Liver (tissue), 9 donors: Measurements from ENCODE around the gene GSC. TPM values are rescaled to one million over a fixed set of nuclear protein-coding genes. Genes with fewer than 3 reads are reported as not detected.

ENCODE experiments used
- DNase-seq: peaks from one replicate; pipeline ENCODE4 v3.0.0-alpha.2; 2017; ENCODE audit warnings: low spot score
- H3K27ac ChIP-seq, 2 donors: one replicate each; pipeline ENCODE4 v1.7.0; 2013; ENCODE audit warnings: inconsistent platforms in 2 of 2, low read length in 2 of 2, control low read depth in 1 of 2, low read depth in 1 of 2, mild to moderate bottlenecking in 1 of 2
- H3K27me3 ChIP-seq, 4 donors: one replicate each; pipeline versions ENCODE4 v1.6.1 to v1.7.0; 2013; ENCODE audit warnings: low read length in 3 of 4, inconsistent platforms in 1 of 4, mild to moderate bottlenecking in 1 of 4, moderate library complexity in 1 of 4; ENCODE audit not compliant: control insufficient read depth in 4 of 4, insufficient read depth in 4 of 4
- H3K36me3 ChIP-seq, 4 donors: one replicate each; pipeline versions ENCODE4 v1.6.1 to v1.7.0; 2013; ENCODE audit warnings: low read length in 3 of 4, mild to moderate bottlenecking in 3 of 4, low read depth in 1 of 4, moderate library complexity in 1 of 4; ENCODE audit not compliant: control insufficient read depth in 4 of 4, insufficient read depth in 3 of 4
- H3K4me1 ChIP-seq, 4 donors: one replicate each; pipeline versions ENCODE4 v1.6.1 to v1.7.0; 2013; ENCODE audit warnings: low read length in 3 of 4, mild to moderate bottlenecking in 3 of 4, moderate library complexity in 1 of 4; ENCODE audit not compliant: control insufficient read depth in 4 of 4, insufficient read depth in 4 of 4
- H3K4me3 ChIP-seq, 3 donors: one replicate each; pipeline versions ENCODE4 v1.6.1 to v1.7.0; 2013; ENCODE audit warnings: low read length in 3 of 3, control low read depth in 1 of 3, low read depth in 1 of 3, mild to moderate bottlenecking in 1 of 3
- H3K9ac ChIP-seq, 2 donors: one replicate each; pipeline ENCODE4 v1.7.0; 2013; ENCODE audit warnings: low read length in 2 of 2, mild to moderate bottlenecking in 2 of 2, moderate library complexity in 2 of 2, control low read depth in 1 of 2, low read depth in 1 of 2
- H3K9me3 ChIP-seq, 4 donors: one replicate each; pipeline versions ENCODE4 v1.6.1 to v1.7.0; 2013; ENCODE audit warnings: low read length in 3 of 4; ENCODE audit not compliant: control insufficient read depth in 4 of 4
- ATF3 ChIP-seq: IDR thresholded peaks from 2 replicates; pipeline ENCODE4 v1.6.1; 2016; ENCODE audit warnings: antibody characterized with exemption
- EGR1 ChIP-seq, 2 donors: IDR thresholded peaks; 2 replicates each; pipeline ENCODE4 v1.6.1; 2016 to 2018; ENCODE audit warnings: antibody characterized with exemption in 2 of 2, low read depth in 2 of 2
- FOXA1 ChIP-seq: IDR thresholded peaks from 2 replicates; pipeline ENCODE4 v1.6.1; 2016; ENCODE audit warnings: antibody characterized with exemption
- FOXA2 ChIP-seq: IDR thresholded peaks from 2 replicates; pipeline ENCODE4 v1.6.1; 2016; ENCODE audit warnings: antibody characterized with exemption
- GABPA ChIP-seq, 2 donors: IDR thresholded peaks in 1 of 2; conservative IDR thresholded peaks in 1 of 2; 2 replicates each; pipeline ENCODE4 v1.6.1; 2016; ENCODE audit warnings: antibody characterized with exemption in 2 of 2, mild to moderate bottlenecking in 1 of 2, moderate library complexity in 1 of 2
- HNF4A ChIP-seq, 2 donors: conservative IDR thresholded peaks; 2 replicates each; pipeline ENCODE4 v1.6.1; 2016; ENCODE audit warnings: antibody characterized with exemption in 2 of 2, mild to moderate bottlenecking in 2 of 2
- HNF4G ChIP-seq: IDR thresholded peaks from 2 replicates; pipeline ENCODE4 v1.6.1; 2016; ENCODE audit warnings: antibody characterized with exemption
- MAX ChIP-seq: IDR thresholded peaks from 2 replicates; pipeline ENCODE4 v1.6.1; 2016; ENCODE audit warnings: antibody characterized with exemption
- NR2F2 ChIP-seq: IDR thresholded peaks from 2 replicates; pipeline ENCODE4 v1.6.1; 2016; ENCODE audit warnings: antibody characterized with exemption
- RAD21 ChIP-seq, 2 donors: IDR thresholded peaks; 2 replicates each; pipeline ENCODE4 v1.6.1; 2016; ENCODE audit warnings: antibody characterized with exemption in 2 of 2, mild to moderate bottlenecking in 2 of 2
- REST ChIP-seq: IDR thresholded peaks from 2 replicates; pipeline ENCODE4 v1.6.1; 2016; ENCODE audit warnings: antibody characterized with exemption, mild to moderate bottlenecking
- RXRA ChIP-seq, 2 donors: IDR thresholded peaks; 2 replicates each; pipeline ENCODE4 v1.6.1; 2017 to 2018; ENCODE audit warnings: antibody characterized with exemption in 2 of 2, mild to moderate bottlenecking in 1 of 2
- TAF1 ChIP-seq: conservative IDR thresholded peaks from 2 replicates; pipeline ENCODE4 v1.6.1; 2016; ENCODE audit warnings: antibody characterized with exemption, mild to moderate bottlenecking
- WGBS: extraction: QIAGEN DNeasy Blood & Tissue Kit; methylation state at CpG from one replicate; pipeline ENCODE4 v1.1.7; 2013; 5-methylcytosine and 5-hydroxymethylcytosine counted together
- polyA plus RNA-seq, 2 donors: library from polyadenylated mRNA; stranded (reverse) in 1 of 2; unstranded in 1 of 2; fragments of 200-250 nt in 1 of 2; fragments of >200 nt in 1 of 2; fragmentation: Nextera tagmentation in 1 of 2; extraction: Ambion mirVana in 1 of 2; gene quantifications; one replicate each; pipeline versions ENCODE4 v1.2.1 to v1.2.3, GENCODE V29; 2013 to 2015
- total RNA-seq, 2 donors: library from RNA; depleted of rRNA; stranded (reverse); fragments of >200 nt; gene quantifications; one replicate each; pipeline ENCODE4 v1.2.3, GENCODE V29; 2014
- donor health status: healthy.
- donor health status: healthy.
- donor health status: healthy.
- donor health status: healthy.
- donor health status: healthy.

The GSC gene
- total and polyA plus RNA-seq, 4 donors: not detected

- Histone ChIP-seq H3K9me3 (no peaks in the 10 kb centered on the region), H3K4me1 (no peaks in the 10 kb centered on the region), H3K36me3 (no peaks in the 10 kb centered on the region), H3K9ac (no peak overlapping the region), H3K4me3 (no peak overlapping the region), H3K27me3 (peaks cover 0 to 4% (median 0%) of the 10 kb centered on the region in 4 donors), H3K27ac (no peak overlapping the region)
- no peak for TF ChIP-seq RXRA (IDR thresholded peaks at IDR 0.05)
- no peak for TF ChIP-seq HNF4G
- no peak for TF ChIP-seq FOXA2
- TF ChIP-seq EGR1 (IDR thresholded peaks at IDR 0.05; ENCODE audit: low read depth in 2 of 2): no peak
- TF ChIP-seq ATF3: no peak
- no peak for DNase-seq
- WGBS: 88% methylated on average over 7 of the region's 7 CpGs
Observed at GRCh38 chr14:94793901-94794300, 24.0 kb upstream of the GSC start.

- Histone ChIP-seq H3K9me3 (no peaks in the 10 kb centered on the region), H3K4me1 (no peaks in the 10 kb centered on the region), H3K36me3 (no peaks in the 10 kb centered on the region), H3K27me3 (peaks cover 0 to 6% (median 0%) of the 10 kb centered on the region in 4 donors), H3K4me3 (no peak overlapping the region), H3K27ac (no peak overlapping the region), H3K9ac (no peak overlapping the region)
- no peak for DNase-seq
- no peak for TF ChIP-seq GABPA (IDR thresholded peaks at IDR 0.05 in 1 of 2, conservative IDR thresholded peaks at IDR 0.05 in 1 of 2)
- TF ChIP-seq ATF3: no peak
- no peak for TF ChIP-seq MAX
- TF ChIP-seq FOXA2: no peak
- TF ChIP-seq NR2F2: no peak
- TF ChIP-seq HNF4G: no peak
- WGBS: 80% methylated on average over 10 of the region's 10 CpGs
Observed at GRCh38 chr14:94787655-94788054, 17.7 kb upstream of the GSC start.

GRCh38 chr14:94787092-94787491 is 17.2 kb upstream of the GSC start:
- no peak for DNase-seq
- Histone ChIP-seq H3K4me1 (no peaks in the 10 kb centered on the region), H3K27ac (no peak overlapping the region), H3K36me3 (no peaks in the 10 kb centered on the region), H3K9me3 (no peaks in the 10 kb centered on the region), H3K4me3 (no peak overlapping the region), H3K27me3 (peaks cover 0 to 6% (median 0%) of the 10 kb centered on the region in 4 donors), H3K9ac (no peak overlapping the region)
- WGBS: 43% methylated on average over 5 of the region's 5 CpGs
- no peak for TF ChIP-seq NR2F2
- TF ChIP-seq FOXA1: no peak
- no peak for TF ChIP-seq RXRA (IDR thresholded peaks at IDR 0.05)
- no peak for TF ChIP-seq TAF1
- TF ChIP-seq REST: no peak
- TF ChIP-seq GABPA (IDR thresholded peaks at IDR 0.05 in 1 of 2, conservative IDR thresholded peaks at IDR 0.05 in 1 of 2): no peak
- no peak for TF ChIP-seq RAD21 (IDR thresholded peaks at IDR 0.05)
- TF ChIP-seq HNF4A (conservative IDR thresholded peaks at IDR 0.05): no peak
- TF ChIP-seq HNF4G: no peak
- no peak for TF ChIP-seq EGR1 (IDR thresholded peaks at IDR 0.05; ENCODE audit: low read depth in 2 of 2)
